ENCODE results near the gene SERINC3. TPM values are rescaled to one million over a fixed set of nuclear protein-coding genes. Genes with fewer than 3 reads are reported as not detected.

Gene SERINC3
- total and polyA plus RNA-seq, 10 of the 15 experiments (the other 5 are each of a cell fraction or from before 2014, with no cell fraction given) = 24.5 to 96.8 (median 38.8) TPM

DNA sequence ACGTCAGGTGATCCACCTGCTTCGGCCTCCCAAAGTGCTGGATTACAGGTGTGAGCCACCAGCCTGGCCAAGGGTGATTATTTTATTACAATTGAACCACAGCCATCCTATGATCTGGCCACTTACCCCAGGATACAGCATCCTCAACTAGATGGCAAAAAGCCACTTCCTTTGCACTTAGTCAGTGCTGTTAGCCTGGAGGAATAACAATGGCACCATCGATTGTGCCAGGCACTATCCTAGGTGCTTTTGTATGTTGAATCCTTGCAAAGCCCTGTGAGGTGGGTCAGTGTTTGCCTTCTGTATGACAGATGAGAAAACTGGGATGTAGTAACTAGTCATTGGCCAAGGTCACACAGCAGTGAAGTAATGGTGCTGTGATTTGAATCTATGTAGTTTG, 57.4 kb downstream of the SERINC3 start:
- Histone ChIP-seq H3K36me3 (ENCODE audit: control insufficient read depth in 2 of 2, insufficient read depth in 2 of 2, low read length in 1 of 2) (no peaks in the 10 kb centered on the region), H3K27ac (ENCODE audit: control insufficient read depth, insufficient read depth) (no peak overlapping the region), H3K27me3 (replicated peaks in 1 of 2; ENCODE audit: control insufficient read depth in 2 of 2, insufficient read depth in 2 of 2, low read length in 1 of 2) (no peaks in the 10 kb centered on the region; a peak in 1 of 4 replicates), H4K20me1 (ENCODE audit: control insufficient read depth, insufficient read depth) (no peaks in the 10 kb centered on the region), H2AFZ (ENCODE audit: control insufficient read depth, low read depth, low read length) (no peak overlapping the region), H3K9ac (ENCODE audit: control insufficient read depth, insufficient read depth, low read length) (no peak overlapping the region), H3K9me3 (replicated peaks; ENCODE audit: control insufficient read depth, insufficient read depth, low read length) (no peaks in the 10 kb centered on the region), H3K79me2 (ENCODE audit: control insufficient read depth, insufficient read depth, low read length) (no peaks in the 10 kb centered on the region), H3K4me3 (no peak overlapping the region), H3K4me1 (ENCODE audit: control insufficient read depth, insufficient read depth, low read length) (no peaks in the 10 kb centered on the region), H3K4me2 (ENCODE audit: control insufficient read depth, insufficient read depth) (no peak overlapping the region)
- intact Hi-C loops (cut with micrococcal nuclease; ENCODE audit: unreplicated experiment) = loop anchor here (5.0 kb wide), 1 partner anchor 247 kb away; no protein-coding TSS in a partner anchor
- 42% methylated on average over 3 of the region's 3 CpGs for WGBS (ENCODE audit: insufficient coverage, insufficient replicate concordance, low lambda C conversion rate, missing lambda C conversion rate)
- CTCF ChIA-PET = interaction anchor here (0.7 to 1.3 kb wide), 2 partner anchors 146 to 153 kb away, joined by 3 read pairs; partner anchors contain the start of gene FITM2
- POLR2A ChIA-PET = no interaction called here
- DNase-seq (ENCODE audit: low read depth, low spot score) = no peak
- TF ChIP-seq, protein P1, sequence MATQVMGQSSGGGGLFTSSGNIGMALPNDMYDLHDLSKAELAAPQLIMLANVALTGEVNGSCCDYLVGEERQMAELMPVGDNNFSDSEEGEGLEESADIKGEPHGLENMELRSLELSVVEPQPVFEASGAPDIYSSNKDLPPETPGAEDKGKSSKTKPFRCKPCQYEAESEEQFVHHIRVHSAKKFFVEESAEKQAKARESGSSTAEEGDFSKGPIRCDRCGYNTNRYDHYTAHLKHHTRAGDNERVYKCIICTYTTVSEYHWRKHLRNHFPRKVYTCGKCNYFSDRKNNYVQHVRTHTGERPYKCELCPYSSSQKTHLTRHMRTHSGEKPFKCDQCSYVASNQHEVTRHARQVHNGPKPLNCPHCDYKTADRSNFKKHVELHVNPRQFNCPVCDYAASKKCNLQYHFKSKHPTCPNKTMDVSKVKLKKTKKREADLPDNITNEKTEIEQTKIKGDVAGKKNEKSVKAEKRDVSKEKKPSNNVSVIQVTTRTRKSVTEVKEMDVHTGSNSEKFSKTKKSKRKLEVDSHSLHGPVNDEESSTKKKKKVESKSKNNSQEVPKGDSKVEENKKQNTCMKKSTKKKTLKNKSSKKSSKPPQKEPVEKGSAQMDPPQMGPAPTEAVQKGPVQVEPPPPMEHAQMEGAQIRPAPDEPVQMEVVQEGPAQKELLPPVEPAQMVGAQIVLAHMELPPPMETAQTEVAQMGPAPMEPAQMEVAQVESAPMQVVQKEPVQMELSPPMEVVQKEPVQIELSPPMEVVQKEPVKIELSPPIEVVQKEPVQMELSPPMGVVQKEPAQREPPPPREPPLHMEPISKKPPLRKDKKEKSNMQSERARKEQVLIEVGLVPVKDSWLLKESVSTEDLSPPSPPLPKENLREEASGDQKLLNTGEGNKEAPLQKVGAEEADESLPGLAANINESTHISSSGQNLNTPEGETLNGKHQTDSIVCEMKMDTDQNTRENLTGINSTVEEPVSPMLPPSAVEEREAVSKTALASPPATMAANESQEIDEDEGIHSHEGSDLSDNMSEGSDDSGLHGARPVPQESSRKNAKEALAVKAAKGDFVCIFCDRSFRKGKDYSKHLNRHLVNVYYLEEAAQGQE (IDR thresholded peaks at IDR 0.05; ENCODE audit: low read depth, low read length) = no peak
- TF ChIP-seq SMC3 (IDR thresholded peaks at IDR 0.05; ENCODE audit: borderline replicate concordance, low read length) (no peak), EZH2 (IDR thresholded peaks at IDR 0.05; ENCODE audit: borderline replicate concordance, control insufficient read depth, low read depth, low read length) (no peak), EGR1 (IDR thresholded peaks at IDR 0.05; ENCODE audit: borderline replicate concordance in 1 of 2, low read depth in 2 of 2, low read length in 2 of 2) (no peak), ZSCAN29 (IDR thresholded peaks at IDR 0.05) (no peak), MXI1 (IDR thresholded peaks at IDR 0.05; ENCODE audit: low read depth, low read length) (no peak), CHD2 (IDR thresholded peaks at IDR 0.05; ENCODE audit: borderline replicate concordance, low read depth, low read length) (no peak), SMAD5 (IDR thresholded peaks at IDR 0.05; ENCODE audit: low read depth) (no peak), PAX5 (IDR thresholded peaks at IDR 0.05; ENCODE audit: borderline replicate concordance, low read depth, low read length) (no peak), TAF1 (IDR thresholded peaks at IDR 0.05; ENCODE audit: borderline replicate concordance, low read depth, low read length) (no peak), MEF2A (IDR thresholded peaks at IDR 0.05; ENCODE audit: insufficient read depth, low read depth, low read length) (no peak), ZNF274 (IDR thresholded peaks at IDR 0.05; ENCODE audit: insufficient read depth, insufficient read length) (no peak), NKRF (conservative IDR thresholded peaks at IDR 0.05) (no peak)
- TF ChIP-seq, protein P2, sequence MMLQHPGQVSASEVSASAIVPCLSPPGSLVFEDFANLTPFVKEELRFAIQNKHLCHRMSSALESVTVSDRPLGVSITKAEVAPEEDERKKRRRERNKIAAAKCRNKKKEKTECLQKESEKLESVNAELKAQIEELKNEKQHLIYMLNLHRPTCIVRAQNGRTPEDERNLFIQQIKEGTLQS (IDR thresholded peaks at IDR 0.05; ENCODE audit: borderline replicate concordance, extremely low read depth, low read depth, low read length) = no peak
- TF ChIP-seq, protein P3, sequence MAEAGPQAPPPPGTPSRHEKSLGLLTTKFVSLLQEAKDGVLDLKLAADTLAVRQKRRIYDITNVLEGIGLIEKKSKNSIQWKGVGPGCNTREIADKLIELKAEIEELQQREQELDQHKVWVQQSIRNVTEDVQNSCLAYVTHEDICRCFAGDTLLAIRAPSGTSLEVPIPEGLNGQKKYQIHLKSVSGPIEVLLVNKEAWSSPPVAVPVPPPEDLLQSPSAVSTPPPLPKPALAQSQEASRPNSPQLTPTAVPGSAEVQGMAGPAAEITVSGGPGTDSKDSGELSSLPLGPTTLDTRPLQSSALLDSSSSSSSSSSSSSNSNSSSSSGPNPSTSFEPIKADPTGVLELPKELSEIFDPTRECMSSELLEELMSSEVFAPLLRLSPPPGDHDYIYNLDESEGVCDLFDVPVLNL (IDR thresholded peaks at IDR 0.05; ENCODE audit: low read depth, low read length) = no peak
- no peak for ATAC-seq
- in situ Hi-C loops (cut with MboI) = no loop called here
- no TSS peak for BruUV-seq (replicated peaks)
- SMC1A ChIA-PET (ENCODE audit: uncharacterized antibody, unreplicated experiment) = interaction anchor here (1.2 kb wide), 1 partner anchor 145 kb away, joined by 3 read pairs; no protein-coding TSS in a partner anchor
- no peak for FAIRE-seq
- RAD21 ChIA-PET (ENCODE audit: unreplicated experiment) = no interaction called here
